AG09319 (cell line): ENCODE results near the gene CHSY3.

Experiments
- DNase-seq: peaks from one replicate; pipeline ENCODE4 v3.0.0-alpha.2; 2010; ENCODE audit warnings: low read depth; ENCODE audit errors: extremely low read depth
- CTCF ChIP-seq: IDR thresholded peaks from 2 replicates; pipeline ENCODE4 v1.5.1; 2011; ENCODE audit warnings: low read depth, mild to moderate bottlenecking, inconsistent platforms, low read length, moderate library complexity

Gene CHSY3

DNA sequence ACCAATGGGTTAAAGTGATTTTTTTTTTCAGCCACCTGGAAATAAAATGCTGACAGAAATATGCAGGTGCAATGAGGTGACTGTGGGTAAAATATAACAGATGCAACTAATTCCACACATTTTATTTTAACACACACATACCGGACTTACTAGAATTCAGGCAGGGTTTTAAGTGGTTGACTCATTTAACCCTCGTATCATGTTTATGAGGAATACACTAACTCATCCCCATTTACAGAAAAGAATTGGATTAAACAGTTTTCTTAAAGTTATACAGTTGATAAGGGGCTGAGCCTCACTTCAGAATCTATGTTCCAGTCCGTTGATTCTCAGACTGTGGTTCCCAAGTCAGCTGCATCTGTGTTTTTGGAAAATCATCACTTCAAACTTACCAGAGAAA, 207.5 kb downstream of the CHSY3 start:
- TF ChIP-seq CTCF = no peak
- no peak for DNase-seq

- no peak for TF ChIP-seq CTCF
- no peak for DNase-seq
Measured at GRCh38 chr5:130112246-130112645, 208.0 kb downstream of the CHSY3 start.

DNA sequence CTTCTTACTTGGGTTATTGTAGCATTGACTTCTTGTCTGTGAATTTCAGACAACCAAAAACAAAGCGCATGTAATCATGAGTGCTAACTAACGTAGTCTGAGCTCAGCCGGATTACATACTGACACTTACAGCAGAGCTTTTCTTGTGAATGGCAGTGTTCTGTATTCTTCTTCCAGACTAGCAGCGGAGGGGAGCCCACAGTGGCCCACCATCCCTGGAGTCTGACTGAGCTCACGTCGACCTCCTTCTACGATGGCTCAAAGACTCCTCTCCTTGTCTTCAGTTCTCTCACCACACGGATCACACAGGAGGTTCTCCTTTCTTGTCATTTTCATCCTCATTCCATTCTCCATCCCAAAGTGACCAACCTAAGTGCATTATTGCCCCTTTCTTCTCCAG, 211.4 kb downstream of the CHSY3 start:
- no peak for TF ChIP-seq CTCF
- DNase-seq = no peak

DNA sequence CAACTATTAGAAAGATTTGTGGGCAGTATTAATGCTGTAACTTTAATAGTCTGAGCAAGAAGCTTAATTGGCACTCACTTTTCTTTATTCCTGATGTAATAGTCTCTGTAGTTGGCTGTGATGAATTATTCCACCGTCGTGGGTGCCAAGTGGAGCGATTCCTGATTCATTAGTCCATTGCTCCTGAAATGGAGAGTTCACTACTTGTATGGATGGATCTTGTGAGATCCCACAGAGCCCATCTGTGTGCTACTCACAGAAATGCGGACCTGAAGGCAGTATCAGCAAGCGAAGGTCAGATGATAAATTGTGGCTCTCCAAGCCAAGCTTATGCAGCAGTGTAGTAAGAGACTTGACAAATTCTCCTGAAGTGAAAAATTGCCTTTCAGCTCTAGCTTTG, 212.2 kb downstream of the CHSY3 start:
- DNase-seq = no peak
- TF ChIP-seq CTCF = no peak

DNA sequence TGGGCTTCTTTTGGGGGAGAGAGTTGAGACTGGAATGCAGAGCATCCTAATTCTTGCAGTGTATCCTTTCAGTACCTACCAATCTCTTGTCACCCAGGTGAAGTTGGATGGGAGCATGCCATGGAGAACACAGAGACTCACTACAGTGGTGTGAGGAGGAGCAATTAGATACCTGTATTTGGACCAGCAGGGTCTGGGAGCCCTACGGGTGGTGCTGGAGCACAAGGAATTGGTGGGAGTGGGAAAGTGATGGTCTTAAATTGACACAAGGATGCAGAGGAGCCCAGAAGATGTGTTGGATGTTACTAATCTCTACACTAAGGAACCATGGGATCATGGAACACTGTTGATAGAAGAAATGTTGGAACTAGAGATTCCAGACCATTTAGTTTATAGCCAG, 212.7 kb downstream of the CHSY3 start:
- no peak for DNase-seq

DNA sequence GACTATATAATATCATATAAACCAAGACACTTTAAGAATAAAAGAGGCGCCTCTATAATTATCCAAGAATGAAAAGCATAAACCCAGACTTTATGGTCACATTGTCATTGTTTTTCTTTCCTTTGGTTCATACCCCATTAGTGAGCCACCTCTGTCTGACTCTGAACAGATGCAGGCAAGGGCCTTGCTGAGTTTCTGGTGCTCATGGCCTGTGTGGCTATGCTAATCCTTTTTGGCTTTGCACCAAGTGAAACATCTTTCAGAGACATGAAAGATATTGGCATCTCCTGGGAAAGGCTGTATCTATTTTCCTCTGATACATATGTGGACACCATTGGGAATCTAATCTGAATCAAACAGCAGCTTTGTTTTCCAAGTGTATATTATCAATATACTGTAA, 222.5 kb downstream of the CHSY3 start:
- TF ChIP-seq CTCF = no peak
- no peak for DNase-seq

More for the DNA sequence above, 212.7 kb downstream of the CHSY3 start:
- TF ChIP-seq CTCF = no peak

- DNase-seq = no peak
- no peak for TF ChIP-seq CTCF
Measured at GRCh38 chr5:130135506-130135905, 231.2 kb downstream of the CHSY3 start.

DNA sequence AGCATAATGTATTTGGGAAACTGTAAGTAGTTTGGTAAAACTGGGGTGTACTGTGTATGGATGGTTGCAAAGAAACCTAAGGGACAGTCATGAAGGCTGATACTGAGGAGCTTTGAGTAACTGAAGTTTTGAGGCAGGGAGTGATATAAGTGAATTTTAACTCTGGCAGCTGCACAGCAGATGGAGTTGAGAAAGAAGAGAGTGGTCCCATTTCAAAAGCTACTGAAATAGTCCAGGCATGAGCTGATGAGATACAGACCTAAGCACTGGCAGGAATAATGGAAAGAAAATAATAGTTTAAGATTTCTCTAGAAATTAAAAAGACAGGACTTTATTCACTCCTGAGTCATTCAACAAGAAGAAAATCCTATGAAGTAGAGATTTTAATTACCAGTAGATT, 232.0 kb downstream of the CHSY3 start:
- TF ChIP-seq CTCF = no peak
- no peak for DNase-seq
